C1 segment of cervical spinal cord (tissue), 14 donors: Measurements from ENCODE around the gene AFMID.
"Not testable (repeated sequence)": the region's sequence is repeated elsewhere in the genome, so short reads cannot be mapped to it uniquely, and the experiment has no call there.

Experiments
- DNase-seq, 14 donors: peaks; one replicate each; lab custom pipeline; 2025; lab: John Stamatoyannopoulos, UW

Gene AFMID

DNA sequence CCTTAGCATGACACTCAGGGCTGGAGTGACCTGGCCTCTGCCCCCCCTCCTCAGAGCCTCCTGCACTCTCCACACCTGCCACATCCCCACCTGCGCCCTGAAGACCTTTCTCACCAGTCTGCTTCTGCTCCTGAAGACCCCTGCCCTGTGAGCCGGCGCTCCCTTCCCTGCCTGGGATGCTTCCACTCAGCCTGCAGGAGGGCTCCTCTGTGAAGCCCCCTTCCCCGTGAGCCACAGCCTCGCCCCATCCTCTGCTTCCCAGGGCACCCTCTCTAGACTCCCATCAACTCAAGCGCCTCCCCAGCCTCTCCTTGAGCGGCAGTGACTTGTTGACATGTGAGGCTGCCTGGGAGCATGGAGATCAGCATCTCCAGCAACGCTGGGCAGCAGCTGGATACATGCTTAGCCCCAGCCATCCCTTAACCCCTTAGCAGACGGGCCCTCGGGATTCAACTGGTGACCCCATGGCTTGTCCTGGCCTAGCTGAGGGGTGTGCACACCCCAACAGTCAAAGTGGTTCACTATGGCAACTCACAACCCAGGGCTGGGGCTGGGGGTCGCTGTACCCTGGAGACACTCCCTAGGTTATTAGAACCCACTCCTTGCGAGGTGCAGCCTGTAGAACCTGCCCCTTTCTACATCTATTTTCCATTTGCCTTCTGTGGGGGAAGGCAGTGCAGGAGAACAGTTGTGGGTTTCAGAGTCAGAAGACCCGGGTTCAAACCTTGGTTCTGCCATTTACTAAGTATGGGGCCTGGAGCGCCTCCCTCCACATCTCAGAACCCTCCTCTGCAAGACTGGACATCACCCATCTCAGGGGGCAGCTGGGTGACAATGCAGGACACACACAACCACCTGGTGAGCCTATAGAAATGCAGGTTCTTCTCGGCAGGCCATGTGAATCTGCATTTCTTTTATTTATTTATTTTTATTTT lies 65.8 kb downstream of the AFMID start:
- DNase-seq, result no peak

DNA sequence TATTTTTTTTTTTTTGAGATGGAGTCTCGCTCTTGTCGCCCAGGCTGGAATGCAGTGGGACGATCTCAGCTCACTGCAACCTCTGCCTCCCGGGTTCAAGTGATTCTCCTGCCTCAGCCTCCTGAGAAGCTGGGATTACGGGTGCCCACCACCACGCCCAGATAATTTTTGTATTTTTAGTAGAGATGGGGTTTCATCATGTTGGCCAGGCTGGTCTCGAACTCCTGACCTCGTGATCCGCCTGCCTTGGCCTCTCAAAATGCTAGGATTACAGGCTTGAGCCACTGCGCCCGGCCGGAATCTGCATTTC lies 66.4 kb downstream of the AFMID start:
- DNase-seq, result not testable (repeated sequence)

DNA sequence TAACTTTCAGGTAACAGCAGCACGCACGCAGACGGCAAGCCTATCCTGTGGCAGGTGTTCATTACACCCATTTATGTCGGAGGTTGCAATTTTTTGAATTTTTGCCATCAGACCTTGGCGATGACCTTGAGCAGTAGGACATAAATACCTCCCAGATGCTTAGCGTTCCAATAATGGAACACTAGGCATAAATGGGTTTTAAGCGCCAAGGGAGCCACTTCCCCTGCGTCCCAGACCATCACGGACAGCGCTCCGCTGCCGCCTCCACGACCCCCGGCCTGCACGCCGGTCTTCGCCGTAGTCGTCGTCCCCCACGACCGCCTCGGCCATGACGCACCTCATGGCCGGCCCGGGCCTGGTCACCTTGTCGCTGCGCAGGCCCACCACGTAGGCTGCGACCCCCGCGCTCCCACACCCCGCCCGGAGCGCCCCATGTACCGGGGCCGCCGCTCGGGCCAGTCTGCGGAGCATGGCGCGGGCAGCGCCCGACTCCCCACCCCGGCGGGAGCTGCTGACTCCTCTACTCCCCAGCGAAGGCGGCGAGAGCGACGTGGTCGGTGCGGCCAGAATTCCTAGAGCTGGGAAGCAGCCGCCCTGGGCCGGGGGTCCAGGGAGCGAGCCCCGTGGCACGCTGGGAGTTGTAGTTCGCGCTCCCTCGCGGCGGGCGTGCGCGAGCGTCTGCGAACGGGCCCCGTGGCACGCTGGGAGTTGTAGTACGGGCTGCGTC lies 66.9 kb downstream of the AFMID start:
- peak in 13 of 14 donors; percentile 42 to 88 (median 71) for DNase-seq

DNA sequence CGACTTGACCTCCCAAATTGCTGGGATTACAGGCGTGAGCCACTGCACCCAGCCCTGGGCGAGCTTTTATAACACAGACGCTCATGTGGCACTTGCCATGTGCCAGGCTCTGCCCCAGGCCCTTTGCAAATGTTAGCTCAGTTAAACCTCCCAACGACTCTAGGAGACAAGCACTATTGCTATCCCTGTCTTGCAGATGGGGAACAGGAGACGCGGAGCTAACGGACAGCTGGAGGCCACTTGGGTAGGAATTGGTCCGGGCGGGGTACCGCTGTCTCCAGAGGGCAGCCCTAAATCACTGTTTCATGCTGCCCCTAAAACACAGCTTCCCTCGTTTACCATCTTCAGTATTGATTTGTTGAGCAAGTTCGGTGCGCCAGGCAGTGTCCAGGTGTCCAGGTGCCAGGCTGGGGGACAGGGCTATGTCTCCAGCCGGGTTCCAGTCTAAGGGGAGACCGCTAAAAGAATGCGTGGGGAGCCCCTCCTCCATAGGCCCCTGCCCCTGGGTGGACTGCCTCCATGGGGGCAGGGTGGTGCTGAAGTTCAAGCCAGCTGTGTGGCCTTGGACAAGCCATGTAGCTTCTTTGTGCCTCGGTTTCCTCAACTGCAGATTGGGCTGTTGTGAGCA lies 68.0 kb downstream of the AFMID start:
- DNase-seq, result no peak

DNA sequence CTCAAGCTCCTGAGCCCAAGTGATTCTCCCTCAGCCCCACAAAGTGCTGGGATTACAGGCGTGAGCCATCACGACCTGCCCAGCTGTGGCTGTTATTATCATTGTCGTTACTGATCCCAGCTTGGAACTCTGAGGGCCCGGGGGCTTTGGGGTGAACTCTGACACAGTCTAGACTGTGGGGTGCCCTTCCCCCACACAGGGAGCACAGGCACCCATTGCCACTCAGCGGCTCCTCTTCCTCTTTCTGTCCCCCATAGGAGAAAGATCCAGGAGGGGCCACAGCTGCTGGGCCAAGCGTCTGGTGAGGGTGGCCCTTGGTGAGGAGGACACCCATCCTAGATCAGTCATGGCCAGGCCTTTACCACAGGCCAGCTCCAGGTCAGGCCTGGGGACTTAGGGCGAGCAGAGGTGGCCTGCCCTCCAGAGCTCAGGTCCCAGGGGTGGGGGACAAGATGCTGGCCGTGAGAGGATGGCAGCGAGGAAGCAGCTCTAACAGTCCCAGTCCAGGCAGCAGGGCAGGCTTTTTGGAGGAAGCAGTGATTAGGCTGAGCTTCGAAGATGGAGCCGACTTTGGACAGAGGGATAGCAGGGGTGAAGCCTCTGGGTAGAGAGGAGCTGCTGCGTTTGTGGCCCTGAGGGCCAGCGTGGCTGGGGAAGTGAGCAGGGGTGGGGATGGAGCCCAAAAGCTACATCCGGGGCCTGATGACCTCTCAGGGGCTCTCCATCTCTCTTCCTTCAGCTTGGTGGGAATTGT lies 69.0 kb downstream of the AFMID start:
- DNase-seq, result no peak

DNA sequence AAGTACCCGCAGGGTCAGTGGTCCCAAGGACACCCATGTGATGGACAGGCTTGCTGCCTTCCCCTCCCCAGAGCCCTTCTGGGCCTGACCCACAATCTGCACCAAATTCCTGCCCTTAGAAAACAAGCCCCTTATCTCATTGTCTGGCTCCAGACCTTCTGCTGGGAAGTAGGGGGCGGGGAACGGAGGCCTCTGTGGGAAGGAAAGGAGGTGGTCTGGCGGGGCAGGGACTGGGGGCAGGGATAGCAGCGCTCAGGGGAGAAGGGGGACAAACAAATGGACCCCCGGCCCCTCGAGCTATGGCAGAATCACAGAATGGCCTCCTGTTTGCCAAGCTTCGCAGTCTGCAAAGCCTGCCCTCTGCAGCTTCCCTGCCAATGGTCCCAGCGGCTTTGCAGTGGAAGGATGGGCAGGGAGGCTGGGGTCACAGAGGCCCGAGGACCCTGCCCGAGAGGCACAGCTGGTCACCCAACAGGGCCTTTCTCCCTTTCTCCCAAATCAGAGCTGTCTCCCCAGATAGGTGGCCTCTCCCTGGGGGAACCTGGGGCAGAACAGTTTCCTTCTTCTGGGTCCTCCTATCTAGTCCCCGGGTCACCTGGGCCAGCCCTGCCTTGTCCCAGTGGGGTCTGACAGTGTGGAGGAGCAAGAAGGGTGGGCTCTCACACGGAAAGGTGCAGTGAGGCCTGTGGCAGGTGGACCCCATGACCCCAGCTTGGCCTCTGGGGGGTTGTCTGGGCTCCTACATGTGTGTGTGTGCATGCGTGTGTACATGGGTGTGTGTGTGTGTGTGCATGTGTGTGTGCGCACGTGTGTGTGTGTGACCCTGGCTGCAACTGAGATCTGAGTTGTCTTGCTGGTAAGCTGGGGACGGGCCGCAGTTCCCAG lies 69.8 kb downstream of the AFMID start:
- DNase-seq, result no peak
